ENCODE measurements around the gene PGD.

DNA sequence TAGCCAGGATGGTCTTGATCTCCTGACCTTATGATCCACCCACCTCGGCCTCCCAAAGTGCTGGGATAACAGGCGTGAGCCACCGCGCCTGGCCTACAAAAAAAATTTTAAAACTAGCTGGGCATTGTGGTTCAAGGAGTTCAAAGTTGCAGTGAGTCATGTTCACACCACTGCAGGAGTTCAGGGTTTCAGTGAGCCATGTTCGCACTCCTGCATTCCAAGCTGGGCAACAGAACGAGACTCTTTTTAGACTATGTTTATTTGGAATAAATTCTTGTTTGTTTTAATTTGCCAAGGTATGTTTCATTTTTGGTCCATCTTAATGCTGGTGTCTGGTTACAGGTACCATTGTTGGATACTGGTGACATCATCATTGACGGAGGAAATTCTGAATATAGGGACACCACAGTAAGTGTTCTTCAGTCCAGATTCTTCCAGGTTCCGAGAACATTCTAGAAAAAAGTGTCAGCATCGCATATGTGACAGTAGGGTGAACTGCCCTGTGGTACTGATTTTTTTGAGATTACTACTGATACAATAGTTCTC lies 3.9 kb downstream of the PGD start:
- TF ChIP-seq, protein P1, sequence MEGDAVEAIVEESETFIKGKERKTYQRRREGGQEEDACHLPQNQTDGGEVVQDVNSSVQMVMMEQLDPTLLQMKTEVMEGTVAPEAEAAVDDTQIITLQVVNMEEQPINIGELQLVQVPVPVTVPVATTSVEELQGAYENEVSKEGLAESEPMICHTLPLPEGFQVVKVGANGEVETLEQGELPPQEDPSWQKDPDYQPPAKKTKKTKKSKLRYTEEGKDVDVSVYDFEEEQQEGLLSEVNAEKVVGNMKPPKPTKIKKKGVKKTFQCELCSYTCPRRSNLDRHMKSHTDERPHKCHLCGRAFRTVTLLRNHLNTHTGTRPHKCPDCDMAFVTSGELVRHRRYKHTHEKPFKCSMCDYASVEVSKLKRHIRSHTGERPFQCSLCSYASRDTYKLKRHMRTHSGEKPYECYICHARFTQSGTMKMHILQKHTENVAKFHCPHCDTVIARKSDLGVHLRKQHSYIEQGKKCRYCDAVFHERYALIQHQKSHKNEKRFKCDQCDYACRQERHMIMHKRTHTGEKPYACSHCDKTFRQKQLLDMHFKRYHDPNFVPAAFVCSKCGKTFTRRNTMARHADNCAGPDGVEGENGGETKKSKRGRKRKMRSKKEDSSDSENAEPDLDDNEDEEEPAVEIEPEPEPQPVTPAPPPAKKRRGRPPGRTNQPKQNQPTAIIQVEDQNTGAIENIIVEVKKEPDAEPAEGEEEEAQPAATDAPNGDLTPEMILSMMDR (IDR thresholded peaks at IDR 0.05; ENCODE audit: low read depth, low read length): no peak
- no peak for TF ChIP-seq EZH2phosphoT487 (IDR thresholded peaks at IDR 0.05; ENCODE audit: low read depth)

All from OCI-LY3 (cell line).